HepG2 (cell line): ENCODE data around the gene PDGFD. TPM values are rescaled to one million over a fixed set of nuclear protein-coding genes. Genes with fewer than 3 reads are reported as not detected.

Source experiments
- ATAC-seq: fragments of 200-7000 bp; cut with Tn5 transposase; 3 replicates; pipeline ENCODE4 v1.9.1; 2020; ENCODE audit warnings: mild to moderate bottlenecking, moderate library complexity
- BruUV-seq: library from RNA; stranded (reverse); fragments of 400-500 nt; replicated peaks from 2 replicates; lab custom pipeline; 2021; lab: Mats Ljungman, UMichigan
- CTCF ChIA-PET: fragments of 300-600 bp; formaldehyde crosslinking; extraction: SDS; loops from one replicate; lab custom pipeline; 2021; ENCODE audit warnings: low total read pairs, inconsistent platforms, low intra/inter-chr PET ratio; lab: Yijun Ruan, JAX
- POLR2A ChIA-PET: fragments of 350-600 bp; sonication (Branson Sonifier 250); formaldehyde crosslinking; loops from one replicate; lab custom pipeline; 2020; ENCODE audit warnings: antibody characterized with exemption, inconsistent platforms; lab: Yijun Ruan, JAX
- DNase-seq: peaks from one replicate; pipeline ENCODE4 v3.0.0-alpha.2; 2015; ENCODE audit warnings: low spot score
- FAIRE-seq: peaks from 3 replicates; lab custom pipeline; 2011; peaks lifted over from hg19 to GRCh38; lab: Jason Lieb, UNC
- H2AFZ ChIP-seq: one replicate; pipeline ENCODE4 v1.6.1; 2011; ENCODE audit warnings: low read length, inconsistent platforms
- H3K27ac ChIP-seq: fragments of 300-600 bp; 3 replicates; pipeline ENCODE4 v1.8.0; 2011; ENCODE audit warnings: mixed run types, mild to moderate bottlenecking, mixed read lengths, low read length, inconsistent platforms; ENCODE audit not compliant: insufficient read depth; ENCODE audit errors: extremely low read length
- H3K27me3 ChIP-seq, 2 experiments: fragments of 200-600 bp in 1 of 2; 2 replicates in 1 of 2; 3 replicates in 1 of 2; pipeline versions ENCODE4 v1.6.0 to v1.8.0; 2011; ENCODE audit warnings: low read length in 2 of 2, mild to moderate bottlenecking in 2 of 2, moderate library complexity in 2 of 2, inconsistent platforms in 1 of 2; ENCODE audit not compliant: insufficient read depth in 2 of 2, control insufficient read depth in 1 of 2
- H3K36me3 ChIP-seq, 2 experiments: fragments of 200-600 bp in 1 of 2; replicated peaks in 1 of 2; 2 replicates in 1 of 2; 3 replicates in 1 of 2; pipeline versions ENCODE4 v1.5.1 to v1.8.0; 2011; ENCODE audit warnings: low read length in 2 of 2, inconsistent platforms in 1 of 2; ENCODE audit not compliant: insufficient read depth in 2 of 2, control insufficient read depth in 1 of 2
- H3K4me1 ChIP-seq: 2 replicates; pipeline ENCODE4 v1.5.1; 2012; ENCODE audit warnings: low read length, inconsistent platforms; ENCODE audit not compliant: insufficient read depth
- H3K4me2 ChIP-seq: 2 replicates; pipeline ENCODE4 v1.6.0; 2011; ENCODE audit warnings: low read depth, low read length, inconsistent platforms
- H3K4me3 ChIP-seq, 3 experiments: fragments of 200-600 bp in 1 of 3; sonication (generic), shearing (Covaris generic) in 1 of 3; replicated peaks in 1 of 3; 2 replicates each; pipeline ENCODE4 v1.5.1; 2011 to 2016; ENCODE audit warnings: low read length in 3 of 3, inconsistent platforms in 2 of 3, low read depth in 2 of 3, mild to moderate bottlenecking in 2 of 3, control low read depth in 1 of 3, mixed read lengths in 1 of 3; ENCODE audit not compliant: insufficient read depth in 1 of 3
- H3K79me2 ChIP-seq: one replicate; pipeline ENCODE4 v1.6.1; 2011; ENCODE audit warnings: low read length, inconsistent platforms; ENCODE audit not compliant: insufficient read depth
- H3K9ac ChIP-seq: 2 replicates; pipeline ENCODE4 v1.6.0; 2011; ENCODE audit warnings: mild to moderate bottlenecking, low read depth, low read length, inconsistent platforms; ENCODE audit not compliant: insufficient read depth
- H3K9me3 ChIP-seq: 2 replicates; pipeline ENCODE4 v1.5.1; 2012; ENCODE audit warnings: mild to moderate bottlenecking, low read length
- H4K20me1 ChIP-seq: 2 replicates; pipeline ENCODE4 v1.6.0; 2011; ENCODE audit warnings: inconsistent platforms, mild to moderate bottlenecking, low read length, moderate library complexity; ENCODE audit not compliant: insufficient read depth
- GMEB2 ChIP-seq: IDR thresholded peaks from 2 replicates; pipeline ENCODE4 v1.6.1; 2016; ENCODE audit warnings: missing biosample characterization, missing genetic modification reagents, low read depth
- HBP1 ChIP-seq: IDR thresholded peaks from 2 replicates; pipeline ENCODE4 v1.6.1; 2016; ENCODE audit warnings: low read depth, control low read depth
- MZF1 ChIP-seq: sonication (generic); formaldehyde crosslinking; IDR thresholded peaks from 2 replicates; pipeline ENCODE4 v1.8.1; 2023; ENCODE audit warnings: mild to moderate bottlenecking, missing genetic modification reagents, borderline replicate concordance
- RBM39 ChIP-seq: fragments of 200-400 bp; formaldehyde crosslinking; IDR thresholded peaks from one replicate; pipeline ENCODE4 v1.6.1; 2018; ENCODE audit warnings: antibody characterized with exemption, mild to moderate bottlenecking, low read depth, low read length; ENCODE audit not compliant: poor library complexity, severe bottlenecking
- RNF2 ChIP-seq: fragments of 450-650 bp; conservative IDR thresholded peaks from 2 replicates; pipeline ENCODE4 v1.6.1; 2016; ENCODE audit warnings: low read depth
- SALL2 ChIP-seq: sonication (generic); formaldehyde crosslinking; IDR thresholded peaks from 2 replicates; pipeline ENCODE4 v1.8.1; 2023; ENCODE audit warnings: mild to moderate bottlenecking, missing genetic modification reagents, inconsistent platforms
- ZBTB7A ChIP-seq: sonication (generic); formaldehyde crosslinking; IDR thresholded peaks from 2 replicates; pipeline ENCODE4 v1.8.0; 2022; ENCODE audit warnings: mild to moderate bottlenecking, missing genetic modification reagents
- ZNF276 ChIP-seq: sonication (generic); formaldehyde crosslinking; IDR thresholded peaks from 2 replicates; pipeline ENCODE4 v1.4.0; 2020; ENCODE audit warnings: mild to moderate bottlenecking, low read depth, missing genetic modification reagents
- in situ Hi-C: cut with HindIII; loops from 2 replicates; pipeline ENCODE4 v1.10.0; 2017; ENCODE audit warnings: low pct_unique_long_range_greater_than_20kb; ENCODE audit not compliant: extremely low pct_ligation_motif_present
- intact Hi-C: fragments of 100-400 bp; cut with micrococcal nuclease; formaldehyde crosslinking; loops from one replicate; pipeline ENCODE4 v1.10.0; 2022; ENCODE audit not compliant: unreplicated experiment
- polyA plus RNA-seq, 8 experiments: library from polyadenylated mRNA; depleted of rRNA in 3 of 8; stranded (reverse) in 7 of 8; unstranded in 1 of 8; fragments of >200 nt; fragmentation: Illumina TruSeq in 4 of 8; extraction: Trizol in 4 of 8; gene quantifications; 2 replicates each; pipeline versions ENCODE4 v1.2.1 to v1.2.3, GENCODE V29; 2011 to 2016; ENCODE audit warnings: low read depth in 4 of 8, missing spikeins in 1 of 8, mixed read lengths in 1 of 8; ENCODE audit not compliant: insufficient read depth in 1 of 8
- total RNA-seq, 5 experiments: library from RNA; depleted of rRNA; stranded (reverse); fragments of >200 nt; fragmentation: Illumina TruSeq; extraction: Trizol; gene quantifications; 2 replicates each; pipeline ENCODE4 v1.2.3, GENCODE V29; 2016; ENCODE audit warnings: low read depth in 1 of 5
- TF ChIP-seq, protein P1 (sequence below): IDR thresholded peaks from 2 replicates; pipeline ENCODE4 v1.6.1; 2016

The PDGFD gene
- total and polyA plus RNA-seq, 2 of the 13 experiments (the other 11 are each of a cell fraction or from before 2014, with no cell fraction given): 0.09 to 0.29 TPM

GRCh38 chr11:104152941-104153505, 10.9 kb downstream of the PDGFD start:
- no TSS peak for BruUV-seq
- intact Hi-C loops: no loop called here
- Histone ChIP-seq H3K79me2 (no peaks in the 10 kb centered on the region), H3K4me2 (no peak overlapping the region), H2AFZ (no peak overlapping the region), H3K4me3 (no peak overlapping the region), H4K20me1 (no peaks in the 10 kb centered on the region), H3K27me3 (no peaks in the 10 kb centered on the region), H3K9me3 (no peaks in the 10 kb centered on the region), H3K36me3 (no peaks in the 10 kb centered on the region), H3K9ac (no peak overlapping the region), H3K27ac (no peak overlapping the region), H3K4me1 (no peaks in the 10 kb centered on the region)
- no peak for DNase-seq
- TF ChIP-seq MZF1 (CRISPR knock-in tag) (no peak), GMEB2 (no peak), ZNF276 (CRISPR knock-in tag) (no peak), HBP1 (CRISPR knock-in tag) (no peak), RBM39 (no peak), RNF2 (no peak), SALL2 (CRISPR knock-in tag) (no peak), ZBTB7A (CRISPR knock-in tag) (no peak)
- TF ChIP-seq, protein P1, sequence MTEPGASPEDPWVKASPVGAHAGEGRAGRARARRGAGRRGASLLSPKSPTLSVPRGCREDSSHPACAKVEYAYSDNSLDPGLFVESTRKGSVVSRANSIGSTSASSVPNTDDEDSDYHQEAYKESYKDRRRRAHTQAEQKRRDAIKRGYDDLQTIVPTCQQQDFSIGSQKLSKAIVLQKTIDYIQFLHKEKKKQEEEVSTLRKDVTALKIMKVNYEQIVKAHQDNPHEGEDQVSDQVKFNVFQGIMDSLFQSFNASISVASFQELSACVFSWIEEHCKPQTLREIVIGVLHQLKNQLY (CRISPR knock-in tag): no peak
- ChIA-PET CTCF (no interaction called here), POLR2A (no interaction called here)
- in situ Hi-C loops: no loop called here
- ATAC-seq: no peak
- FAIRE-seq: no peak
